ENCODE measurements around the gene MYO18A.

The MYO18A gene

DNA sequence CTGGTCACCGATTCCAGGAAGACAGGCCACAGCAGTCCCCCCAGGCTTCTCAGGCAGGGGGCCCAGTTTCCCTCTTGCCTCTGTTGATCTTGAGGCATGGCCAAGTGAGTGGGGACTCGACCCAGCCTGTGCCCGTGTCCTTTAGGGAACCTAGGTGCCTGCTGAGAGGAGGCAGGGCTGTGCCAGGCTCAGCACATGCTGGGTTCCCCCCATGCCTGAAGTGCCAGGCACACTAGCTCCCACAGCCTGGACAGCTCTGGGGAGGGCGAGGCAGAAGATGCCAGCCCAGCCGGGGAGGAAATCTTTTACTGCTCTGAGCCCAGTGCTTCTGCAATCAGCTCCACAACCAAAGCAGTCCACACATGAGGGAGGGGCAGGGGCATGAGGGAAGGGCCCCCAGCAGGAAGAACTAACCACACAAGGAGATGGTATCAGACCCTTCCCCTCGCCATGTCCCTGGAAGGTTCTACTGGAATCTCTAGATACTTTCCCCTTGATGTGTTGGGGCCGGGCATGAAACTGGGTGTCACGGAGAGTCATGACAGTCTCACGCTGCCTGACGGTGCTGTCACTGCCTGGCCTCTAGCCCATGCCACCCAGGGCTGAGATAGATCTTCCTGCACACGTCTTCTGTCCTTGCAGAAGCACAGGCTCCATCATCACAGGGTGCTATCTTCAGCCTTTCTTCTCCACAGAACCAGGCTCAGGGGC lies 25.5 kb downstream of the MYO18A start:
- DNase-seq (ENCODE audit: insufficient read length, low spot score) (no peak), FAIRE-seq (no peak)
- TF ChIP-seq, protein P1, sequence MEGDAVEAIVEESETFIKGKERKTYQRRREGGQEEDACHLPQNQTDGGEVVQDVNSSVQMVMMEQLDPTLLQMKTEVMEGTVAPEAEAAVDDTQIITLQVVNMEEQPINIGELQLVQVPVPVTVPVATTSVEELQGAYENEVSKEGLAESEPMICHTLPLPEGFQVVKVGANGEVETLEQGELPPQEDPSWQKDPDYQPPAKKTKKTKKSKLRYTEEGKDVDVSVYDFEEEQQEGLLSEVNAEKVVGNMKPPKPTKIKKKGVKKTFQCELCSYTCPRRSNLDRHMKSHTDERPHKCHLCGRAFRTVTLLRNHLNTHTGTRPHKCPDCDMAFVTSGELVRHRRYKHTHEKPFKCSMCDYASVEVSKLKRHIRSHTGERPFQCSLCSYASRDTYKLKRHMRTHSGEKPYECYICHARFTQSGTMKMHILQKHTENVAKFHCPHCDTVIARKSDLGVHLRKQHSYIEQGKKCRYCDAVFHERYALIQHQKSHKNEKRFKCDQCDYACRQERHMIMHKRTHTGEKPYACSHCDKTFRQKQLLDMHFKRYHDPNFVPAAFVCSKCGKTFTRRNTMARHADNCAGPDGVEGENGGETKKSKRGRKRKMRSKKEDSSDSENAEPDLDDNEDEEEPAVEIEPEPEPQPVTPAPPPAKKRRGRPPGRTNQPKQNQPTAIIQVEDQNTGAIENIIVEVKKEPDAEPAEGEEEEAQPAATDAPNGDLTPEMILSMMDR (IDR thresholded peaks at IDR 0.05; ENCODE audit: insufficient read depth, missing control alignments): no peak

DNA sequence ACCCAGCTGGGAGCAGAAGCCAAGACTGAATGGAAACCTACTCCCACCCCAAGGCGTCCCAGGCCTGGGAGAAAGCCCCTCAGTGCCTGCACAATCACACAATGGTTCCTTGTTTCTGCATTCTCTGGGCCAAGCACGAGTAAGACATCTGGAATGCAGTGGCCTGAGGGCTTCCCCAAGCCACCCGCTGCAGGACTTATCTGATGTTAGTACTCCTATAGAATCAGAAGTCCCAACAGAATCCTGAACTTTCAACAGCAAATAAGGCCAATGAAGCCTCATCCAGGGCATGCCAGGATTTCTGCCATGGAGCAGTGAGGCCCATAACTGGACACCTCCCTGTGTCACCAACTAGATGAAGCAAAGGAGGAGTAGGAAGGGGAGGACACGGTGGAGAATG lies 28.6 kb downstream of the MYO18A start:
- DNase-seq (ENCODE audit: insufficient read length, low spot score) (no peak), FAIRE-seq (no peak)
- TF ChIP-seq, protein P1 (IDR thresholded peaks at IDR 0.05; ENCODE audit: insufficient read depth, missing control alignments): no peak

DNA sequence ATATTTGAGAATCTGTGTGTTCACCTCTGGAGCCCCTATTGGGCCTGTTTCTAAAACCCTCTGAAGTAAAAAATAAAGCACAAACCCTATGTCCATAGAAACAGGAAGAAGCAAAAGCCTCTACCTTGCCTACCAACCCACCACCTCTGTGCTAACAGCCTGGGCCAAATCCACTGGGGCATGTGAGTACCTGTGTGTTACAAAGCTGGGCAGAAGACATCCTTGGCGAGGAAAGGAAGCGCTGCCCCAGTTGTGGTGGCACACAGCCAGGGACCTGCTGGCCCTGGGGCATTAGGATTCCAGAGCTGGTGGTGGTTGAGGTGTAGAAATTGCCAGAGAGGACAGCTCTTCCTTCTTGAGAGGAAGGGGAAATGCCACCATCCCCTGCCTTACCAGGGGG lies 30.0 kb downstream of the MYO18A start:
- FAIRE-seq (no peak), DNase-seq (ENCODE audit: insufficient read length, low spot score) (no peak)
- TF ChIP-seq, protein P1 (IDR thresholded peaks at IDR 0.05; ENCODE audit: insufficient read depth, missing control alignments): no peak

DNA sequence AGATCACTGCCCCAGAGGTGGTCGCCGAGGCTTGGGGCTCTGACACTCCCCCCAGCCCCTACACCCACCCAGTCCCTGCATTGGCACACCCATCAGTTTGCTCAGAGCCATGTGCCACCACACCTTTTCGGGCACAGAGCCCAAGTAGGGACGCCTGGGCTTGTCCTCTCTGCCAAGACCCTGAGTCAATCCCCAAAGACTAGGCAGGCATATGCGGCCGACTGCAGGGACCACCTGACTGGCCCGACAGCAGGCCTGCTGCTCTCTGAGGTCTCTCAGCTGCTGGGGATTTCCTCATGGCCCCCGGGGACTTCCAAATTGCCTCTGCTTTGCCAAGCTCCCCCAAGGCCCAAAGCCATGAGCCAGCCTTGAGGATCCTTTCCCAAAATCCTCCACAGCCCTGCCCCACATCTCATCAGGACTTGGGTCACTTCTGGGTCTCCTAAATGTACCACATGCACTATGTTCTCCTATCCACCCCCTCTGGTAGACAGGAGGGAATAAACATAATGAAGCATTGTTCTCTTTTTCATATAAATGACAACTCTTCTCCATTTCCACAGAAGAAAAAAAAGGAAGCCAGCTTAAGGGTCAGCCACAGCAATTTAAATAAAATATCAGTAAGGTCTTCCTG lies 30.6 kb downstream of the MYO18A start:
- FAIRE-seq (no peak), DNase-seq (ENCODE audit: insufficient read length, low spot score) (no peak)
- TF ChIP-seq, protein P1 (IDR thresholded peaks at IDR 0.05; ENCODE audit: insufficient read depth, missing control alignments): no peak

DNA sequence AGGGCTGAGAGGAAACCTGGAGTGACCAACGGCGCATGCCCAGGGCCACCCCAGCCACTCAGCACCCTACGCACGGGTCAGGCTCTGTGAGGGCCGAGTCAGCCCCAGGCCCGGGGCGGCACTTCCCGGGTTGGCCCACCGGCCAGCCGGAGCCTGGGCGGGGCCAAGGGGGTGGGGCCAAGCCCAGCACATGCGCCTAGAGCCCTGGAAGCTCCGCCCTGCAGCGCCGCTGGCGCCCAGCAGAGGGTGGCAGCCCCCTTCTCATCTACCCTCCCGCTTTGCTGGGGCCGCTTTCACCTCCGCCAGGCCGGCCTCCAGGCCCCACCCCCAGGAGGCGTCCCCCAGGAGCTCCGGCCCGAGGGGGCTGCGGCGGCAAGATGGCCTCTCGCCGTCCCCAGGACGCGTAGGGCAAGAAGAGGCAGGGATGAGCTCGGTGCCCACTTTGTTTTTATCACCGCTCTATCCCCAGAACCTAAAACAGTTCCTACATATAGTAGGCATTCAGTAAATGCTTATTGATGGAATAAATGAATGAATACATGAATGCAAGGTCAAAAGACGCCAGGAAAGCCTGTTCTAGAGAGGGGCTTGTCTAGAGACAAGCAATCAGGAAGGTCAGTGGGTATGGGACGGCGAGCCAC lies 31.3 kb downstream of the MYO18A start:
- TF ChIP-seq, protein P1 (IDR thresholded peaks at IDR 0.05; ENCODE audit: insufficient read depth, missing control alignments): peak; percentile 94
- FAIRE-seq (no peak), DNase-seq (ENCODE audit: insufficient read length, low spot score) (peak; percentile 80)

DNA sequence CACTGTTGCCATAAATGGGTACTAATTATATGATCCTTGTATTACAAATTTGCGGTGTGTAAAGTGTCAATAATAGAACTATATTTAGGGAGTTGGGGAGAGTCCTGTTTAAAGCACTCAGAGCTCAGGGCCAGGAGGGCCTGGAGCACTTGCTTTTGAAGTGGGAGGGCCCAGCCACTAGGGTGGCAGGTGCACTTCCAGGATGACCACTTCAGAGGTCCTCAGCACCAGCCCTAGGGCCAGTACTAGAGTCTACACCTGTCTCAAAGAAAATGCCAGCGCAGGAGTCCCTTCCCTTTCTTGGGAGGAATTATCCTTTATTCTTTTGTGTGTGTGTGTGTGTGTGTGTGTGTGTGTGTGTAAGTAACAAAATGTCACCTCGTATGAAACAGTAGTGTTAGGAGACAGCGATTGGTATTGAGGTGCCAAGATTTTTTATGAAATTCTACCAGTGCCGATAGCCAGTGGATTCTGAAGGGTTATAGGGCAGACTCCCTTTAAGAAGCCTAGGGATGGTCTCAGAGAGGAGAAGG lies 31.9 kb downstream of the MYO18A start:
- no peak for DNase-seq (ENCODE audit: insufficient read length, low spot score)
- TF ChIP-seq, protein P1 (IDR thresholded peaks at IDR 0.05; ENCODE audit: insufficient read depth, missing control alignments): no peak
- FAIRE-seq: no peak

Measured in D721Med (cell line).